HepG2 (cell line): ENCODE measurements around the gene CLK4. TPM values are rescaled to one million over a fixed set of nuclear protein-coding genes. Genes with fewer than 3 reads are reported as not detected.

ENCODE experiments used
- ATAC-seq: fragments of 200-7000 bp; cut with Tn5 transposase; 3 replicates; pipeline ENCODE4 v1.9.1; 2020; ENCODE audit warnings: mild to moderate bottlenecking, moderate library complexity
- BruUV-seq: library from RNA; stranded (reverse); fragments of 400-500 nt; replicated peaks from 2 replicates; lab custom pipeline; 2021; lab: Mats Ljungman, UMichigan
- CTCF ChIA-PET: fragments of 300-600 bp; formaldehyde crosslinking; extraction: SDS; loops from one replicate; lab custom pipeline; 2021; ENCODE audit warnings: low total read pairs, inconsistent platforms, low intra/inter-chr PET ratio; lab: Yijun Ruan, JAX
- POLR2A ChIA-PET: fragments of 350-600 bp; sonication (Branson Sonifier 250); formaldehyde crosslinking; loops from one replicate; lab custom pipeline; 2020; ENCODE audit warnings: antibody characterized with exemption, inconsistent platforms; lab: Yijun Ruan, JAX
- DNase-seq: peaks from one replicate; pipeline ENCODE4 v3.0.0-alpha.2; 2015; ENCODE audit warnings: low spot score
- FAIRE-seq: peaks from 3 replicates; lab custom pipeline; 2011; peaks lifted over from hg19 to GRCh38; lab: Jason Lieb, UNC
- H2AFZ ChIP-seq: one replicate; pipeline ENCODE4 v1.6.1; 2011; ENCODE audit warnings: low read length, inconsistent platforms
- H3K27ac ChIP-seq: fragments of 300-600 bp; 3 replicates; pipeline ENCODE4 v1.8.0; 2011; ENCODE audit warnings: mixed run types, mild to moderate bottlenecking, mixed read lengths, low read length, inconsistent platforms; ENCODE audit not compliant: insufficient read depth; ENCODE audit errors: extremely low read length
- H3K27me3 ChIP-seq, 2 experiments: fragments of 200-600 bp in 1 of 2; 2 replicates in 1 of 2; 3 replicates in 1 of 2; pipeline versions ENCODE4 v1.6.0 to v1.8.0; 2011; ENCODE audit warnings: low read length in 2 of 2, mild to moderate bottlenecking in 2 of 2, moderate library complexity in 2 of 2, inconsistent platforms in 1 of 2; ENCODE audit not compliant: insufficient read depth in 2 of 2, control insufficient read depth in 1 of 2
- H3K36me3 ChIP-seq, 2 experiments: fragments of 200-600 bp in 1 of 2; replicated peaks in 1 of 2; 2 replicates in 1 of 2; 3 replicates in 1 of 2; pipeline versions ENCODE4 v1.5.1 to v1.8.0; 2011; ENCODE audit warnings: low read length in 2 of 2, inconsistent platforms in 1 of 2; ENCODE audit not compliant: insufficient read depth in 2 of 2, control insufficient read depth in 1 of 2
- H3K4me1 ChIP-seq: 2 replicates; pipeline ENCODE4 v1.5.1; 2012; ENCODE audit warnings: low read length, inconsistent platforms; ENCODE audit not compliant: insufficient read depth
- H3K4me2 ChIP-seq: 2 replicates; pipeline ENCODE4 v1.6.0; 2011; ENCODE audit warnings: low read depth, low read length, inconsistent platforms
- H3K4me3 ChIP-seq, 3 experiments: fragments of 200-600 bp in 1 of 3; sonication (generic), shearing (Covaris generic) in 1 of 3; replicated peaks in 1 of 3; 2 replicates each; pipeline ENCODE4 v1.5.1; 2011 to 2016; ENCODE audit warnings: low read length in 3 of 3, inconsistent platforms in 2 of 3, low read depth in 2 of 3, mild to moderate bottlenecking in 2 of 3, control low read depth in 1 of 3, mixed read lengths in 1 of 3; ENCODE audit not compliant: insufficient read depth in 1 of 3
- H3K79me2 ChIP-seq: one replicate; pipeline ENCODE4 v1.6.1; 2011; ENCODE audit warnings: low read length, inconsistent platforms; ENCODE audit not compliant: insufficient read depth
- H3K9ac ChIP-seq: 2 replicates; pipeline ENCODE4 v1.6.0; 2011; ENCODE audit warnings: mild to moderate bottlenecking, low read depth, low read length, inconsistent platforms; ENCODE audit not compliant: insufficient read depth
- H3K9me3 ChIP-seq: 2 replicates; pipeline ENCODE4 v1.5.1; 2012; ENCODE audit warnings: mild to moderate bottlenecking, low read length
- H4K20me1 ChIP-seq: 2 replicates; pipeline ENCODE4 v1.6.0; 2011; ENCODE audit warnings: inconsistent platforms, mild to moderate bottlenecking, low read length, moderate library complexity; ENCODE audit not compliant: insufficient read depth
- ARNTL ChIP-seq: sonication (generic); formaldehyde crosslinking; IDR thresholded peaks from 2 replicates; pipeline ENCODE4 v1.4.0; 2020; ENCODE audit warnings: mild to moderate bottlenecking, missing genetic modification reagents
- HINFP ChIP-seq: sonication (generic); formaldehyde crosslinking; IDR thresholded peaks from 2 replicates; pipeline ENCODE4 v1.4.0; 2020; ENCODE audit warnings: low read depth, mild to moderate bottlenecking, missing genetic modification reagents
- KDM6A ChIP-seq: IDR thresholded peaks from 2 replicates; pipeline ENCODE4 v1.6.1; 2016; ENCODE audit warnings: low read depth
- KLF13 ChIP-seq: sonication (generic); formaldehyde crosslinking; IDR thresholded peaks from 2 replicates; pipeline ENCODE4 v1.4.0; 2020; ENCODE audit warnings: mild to moderate bottlenecking, missing genetic modification reagents
- MAFF ChIP-seq: IDR thresholded peaks from 2 replicates; pipeline ENCODE4 v1.6.1; 2011; ENCODE audit warnings: low read depth, low read length, improper control_type of control experiment
- MAFK ChIP-seq, 2 experiments: IDR thresholded peaks in 1 of 2; conservative IDR thresholded peaks in 1 of 2; 2 replicates each; pipeline ENCODE4 v1.6.1; 2011; ENCODE audit warnings: improper control_type of control experiment in 2 of 2, low read length in 2 of 2
- SAFB2 ChIP-seq: sonication (generic); formaldehyde crosslinking; IDR thresholded peaks from 2 replicates; pipeline ENCODE4 v1.5.1; 2020; ENCODE audit warnings: missing genetic modification reagents, low read depth, mild to moderate bottlenecking, borderline replicate concordance
- SMARCE1 ChIP-seq: fragments of 450-650 bp; IDR thresholded peaks from 2 replicates; pipeline ENCODE4 v1.6.1; 2017; ENCODE audit warnings: borderline replicate concordance
- ZBTB42 ChIP-seq: sonication (generic); formaldehyde crosslinking; IDR thresholded peaks from 2 replicates; pipeline ENCODE4 v1.5.0; 2020; ENCODE audit warnings: mild to moderate bottlenecking, missing genetic modification reagents
- ZNF326 ChIP-seq: sonication (generic); formaldehyde crosslinking; IDR thresholded peaks from 2 replicates; pipeline ENCODE4 v1.4.0; 2020; ENCODE audit warnings: missing genetic modification reagents, borderline replicate concordance
- ZNF589 ChIP-seq: sonication (generic); formaldehyde crosslinking; conservative IDR thresholded peaks from 2 replicates; pipeline ENCODE4 v1.8.0; 2022; ENCODE audit warnings: mild to moderate bottlenecking, moderate library complexity, missing genetic modification reagents
- ZNF605 ChIP-seq: sonication (generic); formaldehyde crosslinking; IDR thresholded peaks from 2 replicates; pipeline ENCODE4 v1.8.0; 2022; ENCODE audit warnings: mild to moderate bottlenecking, missing genetic modification reagents
- ZNF724P ChIP-seq: sonication (generic); formaldehyde crosslinking; IDR thresholded peaks from 2 replicates; pipeline ENCODE4 v1.8.0; 2022; ENCODE audit warnings: missing genetic modification reagents, borderline replicate concordance
- ZNF780A ChIP-seq: sonication (generic); formaldehyde crosslinking; IDR thresholded peaks from 2 replicates; pipeline ENCODE4 v1.8.0; 2022; ENCODE audit warnings: mild to moderate bottlenecking, missing genetic modification reagents, moderate library complexity
- ZNF792 ChIP-seq: IDR thresholded peaks from 2 replicates; pipeline ENCODE4 v1.6.1; 2016
- ZNF878 ChIP-seq: sonication (generic); formaldehyde crosslinking; IDR thresholded peaks from 2 replicates; pipeline ENCODE4 v1.8.1; 2023; ENCODE audit warnings: mild to moderate bottlenecking, missing genetic modification reagents, moderate library complexity
- WGBS: methylation state at CpG from one replicate; pipeline ENCODE4 v1.1.6; 2017; ENCODE audit warnings: low lambda C conversion rate; 5-methylcytosine and 5-hydroxymethylcytosine counted together
- in situ Hi-C: cut with HindIII; loops from 2 replicates; pipeline ENCODE4 v1.10.0; 2017; ENCODE audit warnings: low pct_unique_long_range_greater_than_20kb; ENCODE audit not compliant: extremely low pct_ligation_motif_present
- intact Hi-C: fragments of 100-400 bp; cut with micrococcal nuclease; formaldehyde crosslinking; loops from one replicate; pipeline ENCODE4 v1.10.0; 2022; ENCODE audit not compliant: unreplicated experiment
- polyA plus RNA-seq, 8 experiments: library from polyadenylated mRNA; depleted of rRNA in 3 of 8; stranded (reverse) in 7 of 8; unstranded in 1 of 8; fragments of >200 nt; fragmentation: Illumina TruSeq in 4 of 8; extraction: Trizol in 4 of 8; gene quantifications; 2 replicates each; pipeline versions ENCODE4 v1.2.1 to v1.2.3, GENCODE V29; 2011 to 2016; ENCODE audit warnings: low read depth in 4 of 8, missing spikeins in 1 of 8, mixed read lengths in 1 of 8; ENCODE audit not compliant: insufficient read depth in 1 of 8
- total RNA-seq, 5 experiments: library from RNA; depleted of rRNA; stranded (reverse); fragments of >200 nt; fragmentation: Illumina TruSeq; extraction: Trizol; gene quantifications; 2 replicates each; pipeline ENCODE4 v1.2.3, GENCODE V29; 2016; ENCODE audit warnings: low read depth in 1 of 5

CLK4 gene
- total and polyA plus RNA-seq, 2 of the 13 experiments (the other 11 are each of a cell fraction or from before 2014, with no cell fraction given), result 17.7 to 18.4 TPM

GRCh38 chr5:178564811-178565550 lies 61.9 kb downstream of the CLK4 start:
- intact Hi-C loops (no loop called here), in situ Hi-C loops (no loop called here)
- DNase-seq (no peak), ATAC-seq (no peak), FAIRE-seq (no peak)
- Histone ChIP-seq H2AFZ (no peak overlapping the region), H3K9ac (no peak overlapping the region), H3K79me2 (no peaks in the 10 kb centered on the region), H3K4me1 (no peaks in the 10 kb centered on the region), H4K20me1 (no peaks in the 10 kb centered on the region), H3K4me3 (no peak overlapping the region), H3K4me2 (no peak overlapping the region), H3K27ac (no peak overlapping the region), H3K36me3 (no peaks in the 10 kb centered on the region), H3K27me3 (peaks cover 2 to 29% of the 10 kb centered on the region in 2 experiments; a peak in 2 of 5 replicates), H3K9me3 (no peaks in the 10 kb centered on the region)
- CTCF ChIA-PET, result no interaction called here
- TF ChIP-seq HINFP (CRISPR knock-in tag) (no peak), ZNF878 (CRISPR knock-in tag) (no peak), ZNF605 (no peak), ZNF724P (CRISPR knock-in tag) (no peak), MAFF (0 out of 2 replicates have a peak, but pooled peaks have one; percentile 8), ZNF589 (CRISPR knock-in tag) (no peak), MAFK (conservative IDR thresholded peaks at IDR 0.05 in 1 of 2, IDR thresholded peaks at IDR 0.05 in 1 of 2; ENCODE audit: low read length in 2 of 2) (peak in 1 of 2 experiments; percentile 31; a peak in 2 of 4 replicates), ZBTB42 (no peak), KDM6A (CRISPR knock-in tag) (no peak), ZNF326 (no peak), ZNF780A (CRISPR knock-in tag) (no peak), SMARCE1 (no peak), ZNF792 (no peak), ARNTL (CRISPR knock-in tag) (no peak), KLF13 (CRISPR knock-in tag) (no peak), SAFB2 (no peak)
- POLR2A ChIA-PET, result no interaction called here
- BruUV-seq, result no TSS peak
- 19% methylated on average over 9 of the region's 12 CpGs for WGBS
